IMR-90 (cell line): ENCODE data around the gene STK40. TPM values are rescaled to one million over a fixed set of nuclear protein-coding genes. Genes with fewer than 3 reads are reported as not detected.

ENCODE experiments used
- ATAC-seq: fragments of 200-7000 bp; cut with Tn5 transposase; 2 replicates; pipeline ENCODE4 v1.9.1; 2020; ENCODE audit warnings: low read depth, mild to moderate bottlenecking, moderate library complexity
- BruUV-seq: library from RNA; stranded (reverse); fragments of 400-500 nt; replicated peaks from 2 replicates; lab custom pipeline; 2021; lab: Mats Ljungman, UMichigan
- CTCF ChIA-PET: fragments of 300-600 bp; formaldehyde crosslinking; extraction: SDS; loops from one replicate; lab custom pipeline; 2021; ENCODE audit warnings: antibody characterized with exemption; lab: Yijun Ruan, JAX
- POLR2A ChIA-PET: fragments of 300-600 bp; sonication (Branson Sonifier 250); formaldehyde crosslinking; loops from one replicate; lab custom pipeline; 2022; ENCODE audit warnings: antibody characterized with exemption; ENCODE audit not compliant: unreplicated experiment; lab: Charles Lee
- DNase-seq: peaks from one replicate; pipeline ENCODE4 v3.0.0; 2013
- H2AFZ ChIP-seq: replicated peaks from 2 replicates; pipeline ENCODE3; 2013; ENCODE audit warnings: low read length, mild to moderate bottlenecking; ENCODE audit not compliant: poor library complexity
- H2AK5ac ChIP-seq: 2 replicates; pipeline ENCODE4 v1.6.1; 2013; ENCODE audit warnings: low read depth, low read length, inconsistent platforms
- H2AK9ac ChIP-seq: replicated peaks from 2 replicates; pipeline ENCODE3; 2013; ENCODE audit warnings: mild to moderate bottlenecking, low read depth, low read length, moderate library complexity; ENCODE audit not compliant: poor library complexity
- H2BK120ac ChIP-seq: 2 replicates; pipeline ENCODE4 v1.6.1; 2013; ENCODE audit warnings: low read depth, low read length, inconsistent platforms
- H2BK15ac ChIP-seq: 3 replicates; pipeline ENCODE4 v1.6.1; 2013; ENCODE audit warnings: low read depth, low read length, inconsistent platforms
- H2BK20ac ChIP-seq: 2 replicates; pipeline ENCODE4 v1.6.1; 2013; ENCODE audit warnings: low read depth, mild to moderate bottlenecking, inconsistent platforms, low read length, moderate library complexity
- H2BK5ac ChIP-seq: 2 replicates; pipeline ENCODE4 v1.6.1; 2013; ENCODE audit warnings: mild to moderate bottlenecking, low read depth, low read length, inconsistent platforms; ENCODE audit not compliant: poor library complexity, severe bottlenecking
- H3K14ac ChIP-seq: replicated peaks from 2 replicates; pipeline ENCODE4 v1.6.1; 2013; ENCODE audit warnings: low read depth, low read length, inconsistent platforms
- H3K18ac ChIP-seq: 2 replicates; pipeline ENCODE4 v1.6.1; 2013; ENCODE audit warnings: low read depth, low read length, control low read depth
- H3K23ac ChIP-seq: 2 replicates; pipeline ENCODE4 v1.6.1; 2013; ENCODE audit warnings: low read depth, low read length, inconsistent platforms
- H3K27ac ChIP-seq: 2 replicates; pipeline ENCODE4 v1.5.1; 2013; ENCODE audit warnings: mild to moderate bottlenecking, control low read depth, low read length; ENCODE audit not compliant: insufficient read depth
- H3K27me3 ChIP-seq: 2 replicates; pipeline ENCODE4 v1.6.1; 2013; ENCODE audit warnings: low read length; ENCODE audit not compliant: control insufficient read depth, insufficient read depth
- H3K36me3 ChIP-seq: 2 replicates; pipeline ENCODE4 v1.6.1; 2013; ENCODE audit warnings: low read length, mixed read lengths; ENCODE audit not compliant: control insufficient read depth, insufficient read depth
- H3K4ac ChIP-seq: 2 replicates; pipeline ENCODE4 v1.6.1; 2013; ENCODE audit warnings: low read depth, low read length, inconsistent platforms
- H3K4me1 ChIP-seq: 2 replicates; pipeline ENCODE4 v1.6.1; 2013; ENCODE audit warnings: low read length, mixed read lengths; ENCODE audit not compliant: control insufficient read depth, insufficient read depth
- H3K4me2 ChIP-seq: 2 replicates; pipeline ENCODE4 v1.6.1; 2013; ENCODE audit warnings: low read depth, mild to moderate bottlenecking, control low read depth, low read length, moderate library complexity
- H3K4me3 ChIP-seq: 2 replicates; pipeline ENCODE4 v1.5.1; 2013; ENCODE audit warnings: low read depth, mild to moderate bottlenecking, control low read depth, low read length, moderate library complexity; ENCODE audit not compliant: insufficient read depth
- H3K56ac ChIP-seq: 2 replicates; pipeline ENCODE4 v1.6.1; 2013; ENCODE audit warnings: low read length, inconsistent platforms; ENCODE audit not compliant: insufficient read depth; ENCODE audit errors: extremely low read depth
- H3K79me1 ChIP-seq, 2 experiments: 2 replicates each; pipeline ENCODE4 v1.6.1; 2013; ENCODE audit warnings: low read length in 2 of 2, inconsistent platforms in 1 of 2, low read depth in 1 of 2
- H3K9ac ChIP-seq: 2 replicates; pipeline ENCODE4 v1.6.1; 2013; ENCODE audit warnings: low read depth, low read length, control low read depth
- H3K9me1 ChIP-seq: 2 replicates; pipeline ENCODE4 v1.6.1; 2013; ENCODE audit warnings: low read length, inconsistent platforms; ENCODE audit not compliant: insufficient read depth
- H3K9me3 ChIP-seq: 2 replicates; pipeline ENCODE4 v1.6.1; 2013; ENCODE audit warnings: low read length; ENCODE audit not compliant: control insufficient read depth, insufficient read depth
- H4K20me1 ChIP-seq: 2 replicates; pipeline ENCODE4 v1.6.1; 2013; ENCODE audit warnings: low read length, inconsistent platforms; ENCODE audit not compliant: insufficient read depth
- H4K5ac ChIP-seq: 2 replicates; pipeline ENCODE4 v1.6.1; 2013; ENCODE audit warnings: mild to moderate bottlenecking, low read depth, low read length, control low read depth
- H4K8ac ChIP-seq, 2 experiments: 2 replicates each; pipeline ENCODE4 v1.6.1; 2013; ENCODE audit warnings: low read depth in 2 of 2, low read length in 2 of 2, control low read depth in 1 of 2, inconsistent platforms in 1 of 2
- H4K91ac ChIP-seq: 2 replicates; pipeline ENCODE4 v1.6.1; 2013; ENCODE audit warnings: low read depth, low read length, inconsistent platforms; ENCODE audit not compliant: insufficient read depth
- BHLHE40 ChIP-seq: fragments of 150-350 bp; IDR thresholded peaks from 2 replicates; pipeline ENCODE4 v1.6.1; 2016; ENCODE audit warnings: mild to moderate bottlenecking, low read depth, low read length
- CEBPB ChIP-seq: IDR thresholded peaks from 2 replicates; pipeline ENCODE4 v1.6.1; 2012; ENCODE audit warnings: low read depth, low read length, improper control_type of control experiment
- CHD1 ChIP-seq: IDR thresholded peaks from 2 replicates; pipeline ENCODE4 v1.6.1; 2012; ENCODE audit warnings: low read depth, low read length, improper control_type of control experiment
- CTCF ChIP-seq: conservative IDR thresholded peaks from 2 replicates; pipeline ENCODE4 v1.5.1; 2012; ENCODE audit warnings: mild to moderate bottlenecking, low read depth, low read length, improper control_type of control experiment
- FOS ChIP-seq: fragments of 150-350 bp; IDR thresholded peaks from 2 replicates; pipeline ENCODE4 v1.6.1; 2016; ENCODE audit warnings: low read depth, low read length
- MAFK ChIP-seq: IDR thresholded peaks from 2 replicates; pipeline ENCODE4 v1.6.1; 2012; ENCODE audit warnings: low read depth, low read length, improper control_type of control experiment
- MAZ ChIP-seq: IDR thresholded peaks from 2 replicates; pipeline ENCODE4 v1.6.1; 2012; ENCODE audit warnings: low read depth, mild to moderate bottlenecking, low read length, improper control_type of control experiment, moderate library complexity, borderline replicate concordance
- MXI1 ChIP-seq: IDR thresholded peaks from 2 replicates; pipeline ENCODE4 v1.6.1; 2012; ENCODE audit warnings: low read depth, mild to moderate bottlenecking, low read length, moderate library complexity, borderline replicate concordance
- NFE2L2 ChIP-seq: fragments of 150-350 bp; IDR thresholded peaks from 2 replicates; pipeline ENCODE4 v1.6.1; 2016; ENCODE audit warnings: low read depth, mild to moderate bottlenecking, low read length
- POLR2A ChIP-seq: IDR thresholded peaks from 2 replicates; pipeline ENCODE4 v1.6.1; 2012; ENCODE audit warnings: mild to moderate bottlenecking, low read depth, low read length
- RAD21 ChIP-seq: IDR thresholded peaks from 2 replicates; pipeline ENCODE4 v1.6.1; 2012; ENCODE audit warnings: low read length, improper control_type of control experiment
- RCOR1 ChIP-seq: IDR thresholded peaks from 2 replicates; pipeline ENCODE4 v1.6.1; 2012; ENCODE audit warnings: mild to moderate bottlenecking, low read length, improper control_type of control experiment; ENCODE audit not compliant: insufficient replicate concordance
- RFX5 ChIP-seq: IDR thresholded peaks from 2 replicates; pipeline ENCODE4 v1.8.0; 2012; ENCODE audit warnings: low read depth, mild to moderate bottlenecking, low read length, moderate library complexity
- SMC3 ChIP-seq: fragments of 150-350 bp; IDR thresholded peaks from 2 replicates; pipeline ENCODE4 v1.6.1; 2016; ENCODE audit warnings: low read depth, mild to moderate bottlenecking, antibody characterized with exemption, low read length, moderate library complexity
- USF2 ChIP-seq: fragments of 150-350 bp; IDR thresholded peaks from 2 replicates; pipeline ENCODE4 v1.6.1; 2017; ENCODE audit warnings: mild to moderate bottlenecking, antibody characterized with exemption, low read length, low read depth
- whole genome bisulfite sequencing, 2 experiments: methylation state at CpG; one replicate each; pipeline versions ENCODE4 v1.1.5 to v1.1.7; 2013; ENCODE audit warnings: missing lambda C conversion rate in 2 of 2; ENCODE audit not compliant: insufficient read length in 1 of 2; ENCODE audit errors: extremely low coverage in 2 of 2; 5-methylcytosine and 5-hydroxymethylcytosine counted together
- dilution Hi-C: fragments of 300-500 bp; cut with HindIII; formaldehyde crosslinking; loops from one replicate; pipeline ENCODE4 v1.14.3; 2018; ENCODE audit warnings: low sequenced_read_pairs; ENCODE audit not compliant: unreplicated experiment
- in situ Hi-C: fragments of 300-500 bp; cut with MboI; formaldehyde crosslinking; loops from 3 replicates; pipeline ENCODE4 v1.14.3; 2019; ENCODE audit warnings: low sequenced_read_pairs, inconsistent platforms, mixed read lengths
- intact Hi-C: fragments of 100-400 bp; cut with micrococcal nuclease; formaldehyde crosslinking; loops from 2 replicates; pipeline ENCODE4 v1.10.0; 2022
- polyA plus RNA-seq, 3 experiments: library from polyadenylated mRNA; depleted of rRNA; stranded (reverse); fragments of >200 nt; gene quantifications; 2 replicates each; pipeline ENCODE4 v1.2.3, GENCODE V29; 2012; ENCODE audit warnings: low replicate concordance in 1 of 3
- total RNA-seq: library from RNA; depleted of rRNA; stranded (reverse); fragments of >200 nt; gene quantifications from 2 replicates; pipeline ENCODE4 v1.2.3, GENCODE V29; 2012
- TF ChIP-seq, protein P1 (sequence below): fragments of 150-350 bp; IDR thresholded peaks from 2 replicates; pipeline ENCODE4 v1.6.1; 2016; ENCODE audit warnings: low read depth, mild to moderate bottlenecking, low read length, moderate library complexity, borderline replicate concordance

The STK40 gene
- total and polyA plus RNA-seq, 2 of the 4 experiments (the other 2 are of a cell fraction): 16.0 to 29.9 TPM

GRCh38 chr1:36349839-36350238 is 35.9 kb downstream of the STK40 start:
- Histone ChIP-seq H3K79me1 (peaks cover 13 to 73% of the 10 kb centered on the region in 2 experiments; a peak in 3 of 4 replicates), H3K9ac (peak overlapping the region; percentile 18), H2AK9ac (peak overlapping the region; percentile 90), H3K4me3 (no peak overlapping the region), H3K27me3 (no peaks in the 10 kb centered on the region), H3K56ac (0 out of 2 replicates have a peak overlapping the region, but pooled peaks have one; percentile 6), H3K4me2 (no peak overlapping the region), H4K5ac (peak overlapping the region; percentile 43), H3K4ac (peak overlapping the region; percentile 100), H4K8ac (peak overlapping the region; percentile 78 to 98; a peak in 3 of 4 replicates), H2AFZ (no peak overlapping the region), H3K23ac (peak overlapping the region; percentile 83; the same call in 1 of the 2 replicates), H2BK120ac (peak overlapping the region; percentile 99), H2AK5ac (peak overlapping the region; percentile 98), H3K27ac (peak overlapping the region; percentile 91), H2BK5ac (peak overlapping the region; percentile 99), H3K9me3 (no peaks in the 10 kb centered on the region), H3K14ac (peak overlapping the region; percentile 87), H2BK15ac (peak overlapping the region; percentile 97; the same call in 2 of the 3 replicates), H4K20me1 (no peaks in the 10 kb centered on the region), H3K4me1 (peaks cover 45% of the 10 kb centered on the region), H2BK20ac (peak overlapping the region; percentile 93), H3K9me1 (peaks cover 37% of the 10 kb centered on the region), H4K91ac (peak overlapping the region; percentile 100), H3K36me3 (peaks cover 50% of the 10 kb centered on the region), H3K18ac (peak overlapping the region; percentile 29; the same call in 1 of the 2 replicates)
- CTCF ChIA-PET: interaction anchor here (1.4 kb wide), 1 partner anchor 16 kb away, joined by 6 read pairs; no protein-coding TSS in a partner anchor
- BruUV-seq: no TSS peak
- in situ Hi-C loops (no loop called here), intact Hi-C loops (loop anchor here (2.0 kb wide), 2 partner anchors 27 to 71 kb away; partner anchors contain the start of gene EVA1B), dilution Hi-C loops (no loop called here)
- POLR2A ChIA-PET: no interaction called here
- no peak for DNase-seq
- WGBS, 2 experiments: 65% methylated on average over 15 of the region's 16 CpGs; no CpG with 5 or more reads in 1 of the 2 experiments
- TF ChIP-seq SMC3 (no peak), RCOR1 (no peak), RAD21 (no peak), CHD1 (no peak), POLR2A (no peak), CTCF (no peak), MAFK (no peak), NFE2L2 (no peak), FOS (no peak), BHLHE40 (no peak), MXI1 (no peak), MAZ (no peak), CEBPB (no peak), RFX5 (no peak), USF2 (no peak)
- TF ChIP-seq, protein P1, sequence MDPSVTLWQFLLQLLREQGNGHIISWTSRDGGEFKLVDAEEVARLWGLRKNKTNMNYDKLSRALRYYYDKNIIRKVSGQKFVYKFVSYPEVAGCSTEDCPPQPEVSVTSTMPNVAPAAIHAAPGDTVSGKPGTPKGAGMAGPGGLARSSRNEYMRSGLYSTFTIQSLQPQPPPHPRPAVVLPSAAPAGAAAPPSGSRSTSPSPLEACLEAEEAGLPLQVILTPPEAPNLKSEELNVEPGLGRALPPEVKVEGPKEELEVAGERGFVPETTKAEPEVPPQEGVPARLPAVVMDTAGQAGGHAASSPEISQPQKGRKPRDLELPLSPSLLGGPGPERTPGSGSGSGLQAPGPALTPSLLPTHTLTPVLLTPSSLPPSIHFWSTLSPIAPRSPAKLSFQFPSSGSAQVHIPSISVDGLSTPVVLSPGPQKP: no peak
- ATAC-seq: no peak
